ENCODE measurements around the gene MBD5.

Gene MBD5

GRCh38 chr2:148484066-148484465 lies 463.2 kb downstream of the MBD5 start:
- no peak overlapping the region for H3K27ac ChIP-seq (ENCODE audit: poor library complexity, severe bottlenecking)
- ATAC-seq (ENCODE audit: low read depth) (no peak), DNase-seq (ENCODE audit: low spot score) (no peak)
- no peaks in the 10 kb centered on the region for H3K36me3 ChIP-seq (ENCODE audit: low read depth)
- TF ChIP-seq CTCF (IDR thresholded peaks at IDR 0.05; ENCODE audit: poor library complexity, severe bottlenecking) = no peak
- no peaks in the 10 kb centered on the region for H3K4me1 ChIP-seq (ENCODE audit: insufficient read depth, poor library complexity, severe bottlenecking)
- no peak overlapping the region for H3K4me3 ChIP-seq (ENCODE audit: severe bottlenecking)
- H3K27me3 ChIP-seq (ENCODE audit: insufficient read depth, poor library complexity, severe bottlenecking) = no peaks in the 10 kb centered on the region
- no peaks in the 10 kb centered on the region for H3K9me3 ChIP-seq (ENCODE audit: severe bottlenecking)

- no peaks in the 10 kb centered on the region for H3K36me3 ChIP-seq (ENCODE audit: low read depth)
- H3K27me3 ChIP-seq (ENCODE audit: insufficient read depth, poor library complexity, severe bottlenecking) = no peaks in the 10 kb centered on the region
- ATAC-seq (ENCODE audit: low read depth) (no peak), DNase-seq (ENCODE audit: low spot score) (no peak)
- no peak overlapping the region for H3K27ac ChIP-seq (ENCODE audit: poor library complexity, severe bottlenecking)
- H3K9me3 ChIP-seq (ENCODE audit: severe bottlenecking) = no peaks in the 10 kb centered on the region
- H3K4me1 ChIP-seq (ENCODE audit: insufficient read depth, poor library complexity, severe bottlenecking) = no peaks in the 10 kb centered on the region
- H3K4me3 ChIP-seq (ENCODE audit: severe bottlenecking) = no peak overlapping the region
- no peak for TF ChIP-seq CTCF (IDR thresholded peaks at IDR 0.05; ENCODE audit: poor library complexity, severe bottlenecking)
Observed at GRCh38 chr2:148486655-148487054, 465.8 kb downstream of the MBD5 start.

DNA sequence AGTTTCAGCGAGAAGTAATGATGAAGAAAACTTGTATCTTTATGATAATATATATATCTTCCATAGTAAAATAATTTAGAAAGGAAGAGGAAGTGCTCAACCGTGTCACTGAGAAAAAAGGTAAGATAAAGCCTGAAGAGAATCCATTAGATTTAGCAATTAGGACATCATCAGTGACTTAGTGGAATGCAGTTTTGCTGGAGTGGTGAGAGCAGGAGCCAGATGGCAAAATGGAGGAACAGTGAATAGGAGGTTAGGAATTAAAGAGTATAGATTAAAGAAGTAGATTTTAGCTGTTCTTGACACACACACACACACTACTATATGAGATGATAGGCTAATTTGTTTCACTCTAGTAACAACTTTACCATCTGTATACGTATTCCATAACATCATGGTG lies 466.5 kb downstream of the MBD5 start:
- no peaks in the 10 kb centered on the region for H3K27me3 ChIP-seq (ENCODE audit: insufficient read depth, poor library complexity, severe bottlenecking)
- H3K9me3 ChIP-seq (ENCODE audit: severe bottlenecking) = no peaks in the 10 kb centered on the region
- ATAC-seq (ENCODE audit: low read depth) = no peak
- H3K4me1 ChIP-seq (ENCODE audit: insufficient read depth, poor library complexity, severe bottlenecking) = no peaks in the 10 kb centered on the region
- H3K27ac ChIP-seq (ENCODE audit: poor library complexity, severe bottlenecking) = no peak overlapping the region
- TF ChIP-seq CTCF (IDR thresholded peaks at IDR 0.05; ENCODE audit: poor library complexity, severe bottlenecking) = no peak
- no peak for DNase-seq (ENCODE audit: low spot score)
- no peak overlapping the region for H3K4me3 ChIP-seq (ENCODE audit: severe bottlenecking)
- no peaks in the 10 kb centered on the region for H3K36me3 ChIP-seq (ENCODE audit: low read depth)

DNA sequence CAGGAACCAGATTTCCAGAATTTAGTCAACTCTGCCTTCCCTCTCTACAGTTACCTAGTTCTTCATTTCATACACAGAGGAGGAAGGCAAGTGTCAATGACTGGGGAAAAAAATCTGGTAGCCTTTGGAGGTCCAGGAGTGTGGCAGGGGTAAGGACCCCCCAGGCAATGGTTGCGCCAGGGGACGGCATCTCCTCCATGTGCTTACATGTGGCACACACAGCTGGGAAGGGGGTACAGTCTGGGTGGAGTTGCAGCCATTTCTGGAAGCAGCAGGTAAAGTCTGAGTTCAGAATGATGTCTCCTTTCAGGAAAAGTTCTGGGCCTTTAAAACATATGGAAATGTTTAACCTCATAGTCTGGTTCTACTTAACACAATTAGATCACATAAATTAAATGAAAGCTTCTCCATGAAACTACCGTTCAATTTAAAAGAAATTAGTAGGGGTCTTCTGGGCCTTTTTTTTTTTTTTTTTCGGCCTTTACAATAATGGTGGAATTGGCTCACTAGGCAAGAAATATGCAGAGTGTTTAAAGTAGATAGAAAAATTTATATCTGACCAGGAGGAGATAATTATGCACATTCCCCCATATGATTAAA lies 470.0 kb downstream of the MBD5 start:
- Histone ChIP-seq H3K27ac (ENCODE audit: poor library complexity, severe bottlenecking) (no peak overlapping the region), H3K4me3 (ENCODE audit: severe bottlenecking) (no peak overlapping the region), H3K27me3 (ENCODE audit: insufficient read depth, poor library complexity, severe bottlenecking) (no peaks in the 10 kb centered on the region), H3K36me3 (ENCODE audit: low read depth) (no peaks in the 10 kb centered on the region), H3K4me1 (ENCODE audit: insufficient read depth, poor library complexity, severe bottlenecking) (no peaks in the 10 kb centered on the region), H3K9me3 (ENCODE audit: severe bottlenecking) (no peaks in the 10 kb centered on the region)
- no peak for ATAC-seq (ENCODE audit: low read depth)
- no peak for TF ChIP-seq CTCF (IDR thresholded peaks at IDR 0.05; ENCODE audit: poor library complexity, severe bottlenecking)
- no peak for DNase-seq (ENCODE audit: low spot score)

DNA sequence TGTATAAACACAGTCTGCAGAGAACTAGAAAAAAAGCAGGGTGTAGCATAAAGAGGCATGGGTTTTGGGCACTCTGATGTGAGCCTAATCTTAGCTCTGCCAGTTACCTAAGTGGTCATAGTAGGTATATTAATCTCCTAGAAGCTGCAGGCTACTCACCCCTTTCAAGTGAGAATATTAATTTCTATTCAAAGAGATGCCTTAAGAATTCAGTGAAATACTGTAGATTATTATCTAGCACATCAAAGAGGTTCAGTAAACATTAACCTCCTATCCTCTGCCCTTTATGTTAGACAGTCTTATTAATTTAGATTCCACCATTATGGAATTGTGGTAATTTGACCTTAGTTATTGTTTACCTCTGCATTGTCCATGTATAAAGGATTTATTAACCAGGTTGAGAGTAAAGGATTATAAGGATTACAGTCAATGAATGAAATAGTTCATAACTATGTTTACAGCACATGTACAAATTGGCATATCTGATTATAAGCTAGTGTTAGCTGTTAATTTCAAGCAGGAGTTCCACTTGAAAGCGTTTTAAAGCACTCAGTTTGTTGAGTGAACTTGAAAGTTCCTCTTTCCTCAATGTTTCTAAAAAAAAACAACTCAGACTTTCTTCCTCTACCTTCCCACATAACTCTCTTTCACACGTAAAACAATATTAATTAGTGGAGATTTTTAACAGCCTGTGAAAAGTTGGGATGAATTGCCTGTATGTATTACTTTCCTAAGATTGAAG lies 473.1 kb downstream of the MBD5 start:
- Histone ChIP-seq H3K9me3 (ENCODE audit: severe bottlenecking) (no peaks in the 10 kb centered on the region), H3K36me3 (ENCODE audit: low read depth) (no peaks in the 10 kb centered on the region), H3K27me3 (ENCODE audit: insufficient read depth, poor library complexity, severe bottlenecking) (no peaks in the 10 kb centered on the region), H3K27ac (ENCODE audit: poor library complexity, severe bottlenecking) (no peak overlapping the region), H3K4me3 (ENCODE audit: severe bottlenecking) (no peak overlapping the region), H3K4me1 (ENCODE audit: insufficient read depth, poor library complexity, severe bottlenecking) (no peaks in the 10 kb centered on the region)
- ATAC-seq (ENCODE audit: low read depth) = no peak
- no peak for DNase-seq (ENCODE audit: low spot score)
- no peak for TF ChIP-seq CTCF (IDR thresholded peaks at IDR 0.05; ENCODE audit: poor library complexity, severe bottlenecking)

Data from RWPE2 (cell line).